ENCODE results near the gene PLEKHA6.

Gene PLEKHA6

DNA sequence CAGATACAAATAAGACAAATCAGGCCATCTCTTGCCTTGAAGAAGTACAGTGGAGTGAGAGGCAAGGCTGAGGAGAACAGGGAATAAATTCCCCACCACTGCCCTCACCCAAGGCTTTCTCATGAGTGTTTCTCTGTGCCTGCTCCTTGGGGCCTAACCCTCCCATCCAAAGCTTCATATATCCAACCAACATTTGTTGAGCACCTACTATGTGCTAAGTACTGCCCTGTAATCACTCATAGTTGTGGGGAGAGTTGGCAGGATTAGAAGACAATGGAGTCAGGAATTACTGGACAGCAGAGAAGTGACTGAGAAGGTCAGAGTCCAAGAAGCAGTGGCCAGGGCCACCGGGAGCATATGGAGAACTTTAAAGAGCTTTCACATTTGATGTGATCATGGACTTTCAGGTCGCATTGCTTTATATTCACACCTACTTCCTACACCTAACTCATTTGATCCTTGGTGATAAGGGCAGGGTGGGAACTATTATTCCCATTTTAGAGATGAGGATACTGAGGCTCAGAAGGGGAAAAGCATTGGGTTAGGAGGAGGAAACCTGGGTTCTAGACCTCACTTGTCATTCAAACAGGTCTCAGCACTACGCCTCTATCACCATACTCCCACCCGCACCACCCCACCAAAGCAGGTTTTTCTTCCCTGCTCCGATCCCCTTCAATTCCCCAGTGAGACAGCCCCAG is 6.4 kb downstream of the PLEKHA6 start:
- no peak for DNase-seq

- peak; percentile 59 to 62 for DNase-seq
These were observed 8.7 kb downstream of the PLEKHA6 start for GRCh38 chr1:204350857-204351573.

GRCh38 chr1:204350312-204350711 is 9.4 kb downstream of the PLEKHA6 start:
- DNase-seq, result no peak

DNA sequence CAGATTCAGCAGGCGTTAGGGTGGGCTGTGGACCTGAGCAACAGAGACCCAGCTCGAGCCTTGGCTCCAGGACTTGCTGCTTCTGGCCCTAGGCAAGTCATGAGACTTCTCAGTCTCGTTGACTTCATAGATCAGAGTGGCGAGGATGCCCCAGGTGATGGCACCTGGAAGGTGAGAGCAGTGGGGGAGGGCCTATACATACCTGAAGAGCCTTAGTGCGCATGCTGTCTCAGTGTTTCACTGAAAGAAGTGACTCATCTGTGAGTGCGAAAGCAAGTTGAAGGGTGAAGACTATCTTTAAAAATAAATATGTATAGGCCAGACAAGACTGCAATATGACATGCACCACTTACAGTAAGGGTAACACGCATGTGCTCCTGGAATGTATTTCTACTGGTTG is 10.1 kb downstream of the PLEKHA6 start:
- no peak for DNase-seq

- no peak for DNase-seq
These were observed 11.0 kb downstream of the PLEKHA6 start for GRCh38 chr1:204348722-204349121.

- no peak for DNase-seq
These were observed 11.5 kb downstream of the PLEKHA6 start for GRCh38 chr1:204348242-204348641.

DNA sequence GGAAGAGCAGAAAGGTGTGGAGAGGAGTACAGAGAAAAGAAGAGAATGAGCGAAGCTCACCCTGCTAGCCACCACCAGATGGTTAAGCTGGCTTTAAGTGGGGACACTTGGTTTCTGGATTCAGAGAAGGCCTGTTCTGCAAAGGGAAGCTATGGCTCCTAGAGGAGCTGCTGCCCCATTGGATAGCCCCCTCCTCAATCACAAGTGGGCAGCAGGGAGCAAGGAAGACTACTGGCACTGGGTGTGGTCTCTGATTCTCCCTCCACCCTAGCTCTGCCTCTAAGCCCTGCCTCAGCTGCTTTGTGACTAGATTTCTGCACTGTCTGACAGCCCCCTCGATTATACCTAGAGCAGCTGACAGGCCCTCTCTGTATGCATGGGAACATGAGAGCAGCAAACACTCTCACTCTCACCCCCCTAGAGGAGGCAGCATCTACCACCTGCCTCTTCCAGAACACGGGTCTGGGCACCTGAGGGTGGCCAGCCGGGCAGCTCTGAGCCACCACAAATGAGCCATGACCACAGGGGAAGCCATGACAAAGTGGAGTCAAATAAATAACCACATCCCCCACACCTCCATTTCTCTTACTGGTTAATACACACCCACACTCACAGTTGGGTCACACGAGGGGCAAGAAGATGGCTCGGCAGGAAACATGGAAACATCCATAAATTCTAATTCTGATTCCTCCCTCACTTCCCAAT is 13.6 kb downstream of the PLEKHA6 start:
- DNase-seq, result no peak

GRCh38 chr1:204345438-204345841 is 14.3 kb downstream of the PLEKHA6 start:
- DNase-seq, result no peak

GRCh38 chr1:204344665-204345355 is 14.9 kb downstream of the PLEKHA6 start:
- no peak for DNase-seq

DNA sequence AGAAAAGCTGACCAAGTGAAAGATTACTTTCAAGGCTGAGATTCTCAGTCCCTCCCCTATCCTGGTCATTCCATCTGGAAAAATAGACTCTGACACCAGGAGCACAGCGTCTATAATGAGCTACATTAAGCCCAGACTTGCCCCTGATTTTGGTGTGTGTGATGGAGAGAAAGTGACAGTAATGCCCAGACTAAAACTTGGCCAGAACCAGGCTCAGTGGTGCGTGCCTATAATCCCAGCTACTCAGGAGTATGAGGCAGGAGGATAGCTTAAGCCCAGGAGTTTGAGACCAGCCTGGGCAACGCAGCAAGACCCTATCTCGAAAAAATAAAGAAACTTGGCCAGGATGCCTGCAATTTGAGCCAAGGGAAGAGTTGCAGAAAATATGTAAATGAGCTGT is 15.9 kb downstream of the PLEKHA6 start:
- DNase-seq, result no peak

DNA sequence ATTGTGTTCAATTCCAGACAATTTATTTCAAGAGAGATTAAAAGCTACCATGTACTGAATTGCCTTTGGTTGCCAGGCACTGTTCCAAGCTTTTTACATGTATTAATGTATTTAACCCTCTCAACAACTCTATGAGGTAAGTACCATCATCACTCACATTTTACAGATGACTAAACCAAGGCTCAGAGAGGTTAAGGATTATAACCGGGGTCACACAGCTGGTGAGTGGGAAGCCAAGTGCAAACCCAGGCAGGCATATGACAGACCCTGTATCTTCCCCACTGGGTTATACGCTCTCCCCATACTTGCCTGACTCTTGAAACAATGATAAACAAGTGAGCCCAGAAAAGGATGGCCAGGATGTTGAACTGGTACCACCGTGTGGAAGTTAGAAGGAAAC is 16.5 kb downstream of the PLEKHA6 start:
- no peak for DNase-seq

GRCh38 chr1:204342310-204342709 is 17.4 kb downstream of the PLEKHA6 start:
- DNase-seq, result no peak

DNA sequence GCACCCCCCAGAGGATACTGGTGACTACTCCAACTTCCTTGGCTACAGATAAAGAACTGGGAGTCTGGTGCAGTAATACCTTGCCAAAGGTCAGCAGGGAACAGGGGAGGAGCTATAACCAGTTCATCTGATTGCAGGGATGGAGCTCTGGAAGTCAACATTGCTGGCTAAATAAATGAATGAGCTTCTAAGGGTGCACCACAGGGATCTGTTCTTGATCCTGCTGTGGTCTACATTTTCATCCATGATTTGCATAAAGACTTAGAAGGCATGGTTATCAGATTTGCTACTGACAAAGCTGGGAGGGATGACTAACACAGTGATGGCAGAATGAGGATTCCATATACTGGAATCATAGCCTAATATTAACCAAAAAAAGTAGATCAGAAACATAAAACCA is 18.3 kb downstream of the PLEKHA6 start:
- peak; percentile 77 to 93 for DNase-seq

- peak; percentile 99 to 100 for DNase-seq
These were observed 19.4 kb downstream of the PLEKHA6 start for GRCh38 chr1:204340081-204340889.

DNA sequence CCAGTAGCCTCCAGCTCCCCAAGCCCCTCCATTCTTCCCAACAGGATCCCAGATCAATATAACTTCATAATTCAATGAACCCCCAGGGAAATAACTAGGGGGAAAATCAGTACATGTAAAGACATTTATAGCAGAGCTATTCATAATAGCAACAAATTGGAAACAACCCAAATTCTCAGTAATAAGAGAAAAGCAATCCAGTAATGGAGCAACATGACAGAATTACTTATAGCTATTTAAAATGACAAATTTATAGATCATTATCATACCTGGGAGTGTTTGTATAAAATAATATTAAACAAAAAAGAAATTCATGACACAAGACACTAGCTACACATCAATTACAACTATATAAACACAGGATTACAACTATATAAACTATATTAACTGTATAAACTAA is 20.2 kb downstream of the PLEKHA6 start:
- DNase-seq, result peak; percentile 47 to 79

- DNase-seq, result peak in 1 of 2 experiments; percentile 60
These were observed 20.7 kb downstream of the PLEKHA6 start for GRCh38 chr1:204338997-204339396.

GRCh38 chr1:204338360-204338759 is 21.4 kb downstream of the PLEKHA6 start:
- no peak for DNase-seq

DNA sequence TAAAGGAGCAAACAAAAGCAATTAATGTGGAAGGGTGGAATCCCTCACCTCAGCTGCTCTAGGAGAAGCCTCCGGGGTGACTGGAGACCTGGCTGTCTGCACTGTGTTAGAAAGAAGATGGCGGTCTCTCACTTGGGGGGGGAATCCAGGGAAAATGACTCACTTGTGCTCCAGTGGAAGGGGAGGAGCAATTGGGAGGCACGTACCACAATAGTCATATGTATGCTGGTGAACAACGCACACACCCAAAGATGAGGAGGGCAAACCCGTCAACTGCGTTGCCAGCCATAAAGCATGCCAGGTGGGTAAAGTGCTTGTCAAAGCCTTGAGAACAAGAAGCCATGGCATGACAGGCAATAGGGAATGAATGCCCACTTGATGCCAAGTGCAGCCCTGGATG is 22.1 kb downstream of the PLEKHA6 start:
- DNase-seq, result no peak

GRCh38 chr1:204337036-204337429 is 22.7 kb downstream of the PLEKHA6 start:
- DNase-seq, result no peak

GRCh38 chr1:204336421-204337035 is 23.2 kb downstream of the PLEKHA6 start:
- DNase-seq, result no peak

- DNase-seq, result no peak
These were observed 24.2 kb downstream of the PLEKHA6 start for GRCh38 chr1:204335533-204335932.

DNA sequence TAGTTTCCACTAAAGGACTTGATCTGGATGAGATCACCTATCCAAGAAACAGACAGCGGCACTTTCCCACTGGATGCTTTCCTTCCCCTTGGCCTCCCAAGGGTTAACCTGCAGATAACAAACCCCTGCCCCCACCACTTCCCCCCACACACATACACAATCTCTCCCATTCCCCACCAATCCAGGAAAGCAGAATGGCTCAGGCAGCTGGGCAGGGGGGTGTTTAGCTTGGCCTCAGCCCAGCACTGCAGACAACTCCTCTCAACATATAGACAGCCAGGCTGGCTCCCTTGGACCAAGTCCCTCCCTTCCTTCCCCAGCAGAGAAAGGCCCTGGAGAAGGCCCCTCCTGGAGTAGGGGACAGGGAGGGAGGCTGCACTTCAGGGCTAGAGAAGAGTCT is 24.6 kb downstream of the PLEKHA6 start:
- DNase-seq, result peak; percentile 8 to 64
